Uterus (tissue), 2 donors: ENCODE results near the gene ADAMTS10.

ENCODE experiments used
- POLR2A ChIP-seq, 2 donors: fragments of 450-650 bp; IDR thresholded peaks; one replicate each; pipeline ENCODE4 v1.6.1; 2016; ENCODE audit warnings: antibody characterized with exemption in 2 of 2, mild to moderate bottlenecking in 1 of 2, moderate library complexity in 1 of 2
- TF ChIP-seq, protein P1 (sequence below), 4 experiments: fragments of 200-600 bp in 2 of 4; fragments of 450-650 bp in 2 of 4; sonication (generic) in 2 of 4; IDR thresholded peaks; one replicate each; pipeline ENCODE4 v1.5.1; 2016 to 2019; ENCODE audit warnings: antibody characterized with exemption in 4 of 4, mild to moderate bottlenecking in 2 of 4, moderate library complexity in 1 of 4

DNA sequence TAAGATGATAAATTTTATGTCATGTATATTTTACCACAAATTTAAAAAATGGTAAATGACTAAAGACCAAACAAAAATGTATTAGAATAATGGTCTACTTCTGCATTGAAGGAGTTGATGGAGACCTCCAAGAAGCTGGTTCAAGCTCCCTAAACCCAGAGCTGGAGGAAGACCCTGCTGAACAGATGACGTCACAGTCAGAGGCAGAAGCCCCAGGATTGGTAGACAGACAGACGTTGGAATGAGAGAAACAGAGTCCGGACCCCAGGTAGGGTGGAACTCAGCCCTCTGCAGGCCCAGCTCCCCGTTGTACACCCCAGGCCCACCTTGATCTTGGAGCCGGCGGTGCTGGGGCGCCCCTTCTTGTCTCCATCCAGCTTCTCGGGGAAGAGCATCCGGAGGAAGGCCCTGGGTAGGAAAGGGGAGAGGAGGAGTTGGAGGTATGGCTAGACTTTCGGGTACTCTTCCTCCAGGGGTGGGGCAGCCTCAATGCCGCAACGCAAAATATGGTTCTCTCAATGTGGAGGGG is 70.8 kb downstream of the ADAMTS10 start:
- TF ChIP-seq, protein P1, sequence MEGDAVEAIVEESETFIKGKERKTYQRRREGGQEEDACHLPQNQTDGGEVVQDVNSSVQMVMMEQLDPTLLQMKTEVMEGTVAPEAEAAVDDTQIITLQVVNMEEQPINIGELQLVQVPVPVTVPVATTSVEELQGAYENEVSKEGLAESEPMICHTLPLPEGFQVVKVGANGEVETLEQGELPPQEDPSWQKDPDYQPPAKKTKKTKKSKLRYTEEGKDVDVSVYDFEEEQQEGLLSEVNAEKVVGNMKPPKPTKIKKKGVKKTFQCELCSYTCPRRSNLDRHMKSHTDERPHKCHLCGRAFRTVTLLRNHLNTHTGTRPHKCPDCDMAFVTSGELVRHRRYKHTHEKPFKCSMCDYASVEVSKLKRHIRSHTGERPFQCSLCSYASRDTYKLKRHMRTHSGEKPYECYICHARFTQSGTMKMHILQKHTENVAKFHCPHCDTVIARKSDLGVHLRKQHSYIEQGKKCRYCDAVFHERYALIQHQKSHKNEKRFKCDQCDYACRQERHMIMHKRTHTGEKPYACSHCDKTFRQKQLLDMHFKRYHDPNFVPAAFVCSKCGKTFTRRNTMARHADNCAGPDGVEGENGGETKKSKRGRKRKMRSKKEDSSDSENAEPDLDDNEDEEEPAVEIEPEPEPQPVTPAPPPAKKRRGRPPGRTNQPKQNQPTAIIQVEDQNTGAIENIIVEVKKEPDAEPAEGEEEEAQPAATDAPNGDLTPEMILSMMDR (IDR thresholded peaks at IDR 0.05), result no peak
- TF ChIP-seq POLR2A (IDR thresholded peaks at IDR 0.05), result no peak
